Esophagus muscularis mucosa (tissue), 4 donors: ENCODE results near the gene GPR61.

ENCODE experiments used
- EP300 ChIP-seq: sonication (generic); formaldehyde crosslinking; IDR thresholded peaks from one replicate; pipeline ENCODE4 v1.6.1; 2017; ENCODE audit warnings: antibody characterized with exemption
- POLR2A ChIP-seq: fragments of 450-650 bp; IDR thresholded peaks from one replicate; pipeline ENCODE4 v1.6.1; 2017; ENCODE audit warnings: antibody characterized with exemption, moderate library complexity, mild to moderate bottlenecking, low read depth
- TF ChIP-seq, protein P1 (sequence below), 3 experiments: fragments of 200-600 bp in 2 of 3; fragments of 450-650 bp in 1 of 3; sonication (generic) in 2 of 3; IDR thresholded peaks; one replicate each; pipeline ENCODE4 v1.5.1; 2017 to 2019; ENCODE audit warnings: antibody characterized with exemption in 3 of 3, mild to moderate bottlenecking in 2 of 3, moderate library complexity in 1 of 3

DNA sequence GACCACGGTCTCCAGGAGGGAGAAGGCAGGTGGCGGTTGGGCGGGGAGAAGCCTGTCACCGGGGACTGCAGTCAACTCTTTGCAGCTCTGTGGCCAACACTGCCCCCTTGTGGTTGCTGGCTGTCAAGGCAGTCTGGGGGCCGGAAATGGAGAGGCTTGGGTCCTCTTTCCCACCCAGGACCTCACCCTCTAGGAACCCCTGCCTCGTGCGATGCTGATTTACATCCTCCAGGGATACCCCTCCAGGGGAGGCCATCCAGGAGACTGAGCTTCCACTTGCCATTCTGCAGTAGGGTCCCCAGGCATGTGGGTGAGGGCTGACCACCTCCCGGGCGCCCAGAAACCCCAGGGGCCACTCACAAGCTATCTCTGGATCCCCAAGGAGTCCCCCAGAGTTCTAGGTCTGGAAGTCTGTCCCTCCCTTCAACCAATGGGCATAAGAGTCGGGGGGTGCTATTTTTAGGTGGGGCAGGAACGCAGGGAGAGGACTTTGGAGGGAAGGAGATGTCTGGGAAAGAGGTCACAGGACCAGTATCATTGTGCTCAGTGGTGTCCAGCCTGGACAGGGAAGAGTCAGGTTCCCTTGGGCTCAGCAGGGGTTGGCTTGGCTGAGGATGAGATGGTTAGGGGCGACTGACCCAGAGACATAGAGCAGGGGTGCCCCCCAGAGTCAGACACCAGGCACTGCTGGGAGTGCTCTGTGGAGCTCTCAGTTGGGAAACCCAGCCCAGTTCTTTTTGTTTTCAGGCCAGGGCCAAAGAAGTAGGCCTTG is 7.1 kb upstream of the GPR61 start:
- no peak for TF ChIP-seq POLR2A
- TF ChIP-seq, protein P1, sequence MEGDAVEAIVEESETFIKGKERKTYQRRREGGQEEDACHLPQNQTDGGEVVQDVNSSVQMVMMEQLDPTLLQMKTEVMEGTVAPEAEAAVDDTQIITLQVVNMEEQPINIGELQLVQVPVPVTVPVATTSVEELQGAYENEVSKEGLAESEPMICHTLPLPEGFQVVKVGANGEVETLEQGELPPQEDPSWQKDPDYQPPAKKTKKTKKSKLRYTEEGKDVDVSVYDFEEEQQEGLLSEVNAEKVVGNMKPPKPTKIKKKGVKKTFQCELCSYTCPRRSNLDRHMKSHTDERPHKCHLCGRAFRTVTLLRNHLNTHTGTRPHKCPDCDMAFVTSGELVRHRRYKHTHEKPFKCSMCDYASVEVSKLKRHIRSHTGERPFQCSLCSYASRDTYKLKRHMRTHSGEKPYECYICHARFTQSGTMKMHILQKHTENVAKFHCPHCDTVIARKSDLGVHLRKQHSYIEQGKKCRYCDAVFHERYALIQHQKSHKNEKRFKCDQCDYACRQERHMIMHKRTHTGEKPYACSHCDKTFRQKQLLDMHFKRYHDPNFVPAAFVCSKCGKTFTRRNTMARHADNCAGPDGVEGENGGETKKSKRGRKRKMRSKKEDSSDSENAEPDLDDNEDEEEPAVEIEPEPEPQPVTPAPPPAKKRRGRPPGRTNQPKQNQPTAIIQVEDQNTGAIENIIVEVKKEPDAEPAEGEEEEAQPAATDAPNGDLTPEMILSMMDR (IDR thresholded peaks at IDR 0.05): peak; percentile 47 to 99 (median 98)
- no peak for TF ChIP-seq EP300
